Measurements from ENCODE around the gene BMPER.

DNA sequence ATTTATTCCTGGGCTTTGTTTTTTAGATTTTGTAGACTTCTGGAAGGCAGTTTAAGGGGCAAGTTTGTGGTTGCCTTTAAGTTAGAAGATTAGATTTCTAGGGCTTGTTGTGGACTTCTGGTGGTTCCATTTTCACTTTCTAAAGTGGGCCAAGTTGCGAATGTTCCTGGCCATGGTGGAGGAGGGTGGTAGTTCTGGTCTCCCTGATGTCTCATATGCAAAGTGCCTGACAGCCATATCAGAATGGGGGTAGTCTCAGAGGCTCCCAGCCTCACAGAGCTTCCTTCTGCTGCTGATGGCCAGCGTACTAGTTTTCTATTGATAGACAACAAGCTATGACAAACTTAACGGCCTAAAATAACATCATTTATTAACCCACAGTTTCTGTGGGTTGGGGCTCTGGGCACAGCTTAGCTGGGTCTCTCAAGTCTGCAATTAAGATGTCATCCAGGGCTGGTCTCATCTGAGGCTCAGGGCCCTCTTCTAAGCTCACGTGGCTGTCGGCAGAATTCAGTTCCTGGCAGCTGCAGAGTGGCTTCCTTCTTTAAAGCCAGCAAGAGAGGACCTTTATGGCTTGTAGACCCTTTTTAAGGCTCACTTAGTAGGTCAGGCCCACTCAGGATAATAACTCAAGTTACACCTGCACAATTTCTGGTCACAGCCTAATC is 44.8 kb downstream of the BMPER start:
- TF ChIP-seq CTCF (IDR thresholded peaks at IDR 0.05) = no peak
- no peak for TF ChIP-seq POLR2A (IDR thresholded peaks at IDR 0.05)
- TF ChIP-seq POLR2AphosphoS5 (IDR thresholded peaks at IDR 0.05) = no peak

Measured in stomach (tissue), 4 donors.